ENCODE data around the gene PRR19. TPM values are rescaled to one million over a fixed set of nuclear protein-coding genes. Genes with fewer than 3 reads are reported as not detected.

Gene PRR19
- total and polyA plus RNA-seq, 10 of the 15 experiments (the other 5 are each of a cell fraction or from before 2014, with no cell fraction given): 0.09 to 1.7 (median 0.73) TPM; not detected in 1

GRCh38 chr19:42254089-42254849 is 47.7 kb upstream of the PRR19 start (continued):
- peak; percentile 10 for TF ChIP-seq SP1 (IDR thresholded peaks at IDR 0.05; ENCODE audit: low read depth, low read length)
- TF ChIP-seq ZNF592 (IDR thresholded peaks at IDR 0.05): no peak
- 0 out of 4 replicates have a peak, but pooled peaks of 1 of the 2 experiments have one; percentile 18 for TF ChIP-seq EP300 (IDR thresholded peaks at IDR 0.05; ENCODE audit: borderline replicate concordance in 1 of 2, control insufficient read depth in 1 of 2, low read depth in 2 of 2, low read length in 2 of 2)
- TF ChIP-seq BCL11A (IDR thresholded peaks at IDR 0.05; ENCODE audit: low read depth, low read length): 0 out of 2 replicates have a peak, but pooled peaks have one; percentile 5
- 0 out of 2 replicates have a peak, but pooled peaks have one; percentile 10 for TF ChIP-seq BACH1 (IDR thresholded peaks at IDR 0.05; ENCODE audit: borderline replicate concordance)
- peak; percentile 62 for TF ChIP-seq NBN (IDR thresholded peaks at IDR 0.05)
- no peak for TF ChIP-seq PRDM15 (CRISPR knock-in tag; IDR thresholded peaks at IDR 0.05)
- no peak for TF ChIP-seq ZNF24 (IDR thresholded peaks at IDR 0.05)
- TF ChIP-seq RELB (IDR thresholded peaks at IDR 0.05; ENCODE audit: low read depth): peak; percentile 98
- peak; percentile 52; the same call in 1 of the 2 replicates for TF ChIP-seq IKZF1 (conservative IDR thresholded peaks at IDR 0.05)
- TF ChIP-seq MTA2 (IDR thresholded peaks at IDR 0.05; ENCODE audit: low read depth): 0 out of 2 replicates have a peak, but pooled peaks have one; percentile 8
- 0 out of 2 replicates have a peak, but pooled peaks have one; percentile 41 for TF ChIP-seq CHD2 (IDR thresholded peaks at IDR 0.05; ENCODE audit: borderline replicate concordance, low read depth, low read length)
- TF ChIP-seq POLR2AphosphoS2 (IDR thresholded peaks at IDR 0.05; ENCODE audit: low read depth, low read length): 0 out of 2 replicates have a peak, but pooled peaks have one; percentile 44
- TF ChIP-seq CREM (IDR thresholded peaks at IDR 0.05; ENCODE audit: low read depth): peak; percentile 33; the same call in 1 of the 2 replicates
- TF ChIP-seq JUNB (IDR thresholded peaks at IDR 0.05): no peak
- TF ChIP-seq BHLHE40 (IDR thresholded peaks at IDR 0.05; ENCODE audit: borderline replicate concordance in 1 of 2, low read depth in 2 of 2, low read length in 1 of 2): peak in 1 of 2 experiments; percentile 20; a peak in 2 of 4 replicates
- TF ChIP-seq CREB1 (IDR thresholded peaks at IDR 0.05; ENCODE audit: low read depth): 0 out of 2 replicates have a peak, but pooled peaks have one; percentile 36
- TF ChIP-seq NR2F1 (conservative IDR thresholded peaks at IDR 0.05): 0 out of 2 replicates have a peak, but pooled peaks have one; percentile 16

Data from GM12878 (cell line).